GM19395 (cell line): ENCODE measurements around the gene SLC27A5.
"Not testable (repeated sequence)": the region's sequence is repeated elsewhere in the genome, so short reads cannot be mapped to it uniquely, and the experiment has no call there.

ENCODE experiments used
- ATAC-seq: cut with Tn5 transposase; IDR thresholded peaks from one replicate; pipeline ENCODE4 v1.9.1; 2021; ENCODE audit warnings: mild to moderate bottlenecking, moderate library complexity; ENCODE audit not compliant: unreplicated experiment

Gene SLC27A5

GRCh38 chr19:58471736-58472135, 40.1 kb downstream of the SLC27A5 start:
- ATAC-seq = no peak

- ATAC-seq = not testable (repeated sequence)
Measured at GRCh38 chr19:58470837-58471543, 40.8 kb downstream of the SLC27A5 start.

GRCh38 chr19:58469241-58470013, 42.4 kb downstream of the SLC27A5 start:
- ATAC-seq = no peak

- no peak for ATAC-seq
Measured at GRCh38 chr19:58468216-58468839, 43.5 kb downstream of the SLC27A5 start.

- ATAC-seq = peak; percentile 92
Measured at GRCh38 chr19:58466760-58467589, 44.8 kb downstream of the SLC27A5 start, which contains the start of gene ZNF324. Gene ZNF324 (plus strand): TSS chr19:58467080. CDS start chr19:58469186, 2,106 bp downstream.

GRCh38 chr19:58466089-58466759, 45.6 kb downstream of the SLC27A5 start:
- peak; percentile 40 for ATAC-seq

GRCh38 chr19:58460039-58460438, 51.8 kb downstream of the SLC27A5 start:
- ATAC-seq = no peak

GRCh38 chr19:58456111-58456510, 55.7 kb downstream of the SLC27A5 start:
- no peak for ATAC-seq

GRCh38 chr19:58455306-58455705, 56.5 kb downstream of the SLC27A5 start:
- no peak for ATAC-seq

- no peak for ATAC-seq
Measured at GRCh38 chr19:58453743-58454142, 58.0 kb downstream of the SLC27A5 start.

- peak; percentile 92 for ATAC-seq
Measured at GRCh38 chr19:58451358-58452101, 60.3 kb downstream of the SLC27A5 start, which contains the start of gene ZNF324B. Gene ZNF324B (plus strand): TSS chr19:58451622. CDS start chr19:58453702, 2,080 bp downstream.

GRCh38 chr19:58450856-58451357, 60.9 kb downstream of the SLC27A5 start:
- peak; percentile 22 for ATAC-seq

GRCh38 chr19:58449980-58450379, 61.8 kb downstream of the SLC27A5 start:
- ATAC-seq = not testable (repeated sequence)

- not testable (repeated sequence) for ATAC-seq
Measured at GRCh38 chr19:58448860-58449259, 62.9 kb downstream of the SLC27A5 start.
